ENCODE results near the gene TLCD3A. TPM values are rescaled to one million over a fixed set of nuclear protein-coding genes. Genes with fewer than 3 reads are reported as not detected.

The TLCD3A gene
- total RNA-seq, 3 donors from 2014 or later (not counting 1 experiment from before 2014, with no cell fraction given): 0.75 to 3.1 (median 1.8) TPM

GRCh38 chr17:708132-708531, 24.3 kb upstream of the TLCD3A start:
- H3K9me3 Mint-ChIP-seq: no peaks in the 10 kb centered on the region
- H3K9me3 ChIP-seq (ENCODE audit: control insufficient read depth, insufficient read depth, low read length): no peaks in the 10 kb centered on the region
- no peaks in the 10 kb centered on the region for H3K27me3 ChIP-seq (ENCODE audit: control insufficient read depth, insufficient read depth, low read length)
- no peak overlapping the region for H3K27ac ChIP-seq (ENCODE audit: low read length)
- no peak for DNase-seq
- WGBS (ENCODE audit: insufficient coverage): 76% methylated on average over 5 of the region's 5 CpGs
- H3K36me3 ChIP-seq (ENCODE audit: control insufficient read depth, insufficient read depth, low read length): peaks cover 18% of the 10 kb centered on the region
- peaks cover under 1% of the 10 kb centered on the region for H3K4me1 ChIP-seq (ENCODE audit: control insufficient read depth, insufficient read depth, low read length)
- no peak overlapping the region for H3K4me3 Mint-ChIP-seq
- ATAC-seq: no peak
- no peaks in the 10 kb centered on the region for H3K27me3 Mint-ChIP-seq (ENCODE audit: low read depth in 2 of 2)
- H3K27ac Mint-ChIP-seq: no peak overlapping the region
- H3K36me3 Mint-ChIP-seq: peaks cover 10% of the 10 kb centered on the region
- H3K4me1 Mint-ChIP-seq: peaks cover 20 to 28% of the 10 kb centered on the region in 2 donors
- TF ChIP-seq CTCF (IDR thresholded peaks at IDR 0.05): no peak
- H3K4me3 ChIP-seq (ENCODE audit: low read length): no peak overlapping the region
- intact Hi-C loops (cut with micrococcal nuclease): no loop called here

- H3K4me3 ChIP-seq (ENCODE audit: low read length): no peak overlapping the region
- intact Hi-C loops (cut with micrococcal nuclease): no loop called here
Observed at GRCh38 chr17:718075-718474, 14.3 kb upstream of the TLCD3A start.

GRCh38 chr17:720706-721539, 11.5 kb upstream of the TLCD3A start:
- TF ChIP-seq CTCF (IDR thresholded peaks at IDR 0.05): no peak
- no peaks in the 10 kb centered on the region for H3K9me3 ChIP-seq (ENCODE audit: control insufficient read depth, insufficient read depth, low read length)
- Mint-ChIP-seq H3K27ac (no peak overlapping the region), H3K36me3 (no peaks in the 10 kb centered on the region), H3K4me3 (no peak overlapping the region), H3K4me1 (no peaks in the 10 kb centered on the region), H3K9me3 (no peaks in the 10 kb centered on the region), H3K27me3 (ENCODE audit: low read depth in 2 of 2) (no peaks in the 10 kb centered on the region)
- no peaks in the 10 kb centered on the region for H3K4me1 ChIP-seq (ENCODE audit: control insufficient read depth, insufficient read depth, low read length)
- 88% methylated on average over 12 of the region's 13 CpGs for WGBS (ENCODE audit: insufficient coverage)
- no peak overlapping the region for H3K27ac ChIP-seq (ENCODE audit: low read length)
- H3K4me3 ChIP-seq (ENCODE audit: low read length): no peak overlapping the region
- DNase-seq: no peak
- ATAC-seq: no peak
- no peaks in the 10 kb centered on the region for H3K36me3 ChIP-seq (ENCODE audit: control insufficient read depth, insufficient read depth, low read length)
- intact Hi-C loops (cut with micrococcal nuclease): no loop called here
- H3K27me3 ChIP-seq (ENCODE audit: control insufficient read depth, insufficient read depth, low read length): no peaks in the 10 kb centered on the region

More at GRCh38 chr17:718075-718474, 14.3 kb upstream of the TLCD3A start:
- no peaks in the 10 kb centered on the region for H3K27me3 Mint-ChIP-seq (ENCODE audit: low read depth in 2 of 2)
- no peak for TF ChIP-seq CTCF (IDR thresholded peaks at IDR 0.05)
- no peak for DNase-seq
- H3K9me3 Mint-ChIP-seq: no peaks in the 10 kb centered on the region
- Histone ChIP-seq H3K27me3 (ENCODE audit: control insufficient read depth, insufficient read depth, low read length) (no peaks in the 10 kb centered on the region), H3K36me3 (ENCODE audit: control insufficient read depth, insufficient read depth, low read length) (no peaks in the 10 kb centered on the region), H3K9me3 (ENCODE audit: control insufficient read depth, insufficient read depth, low read length) (no peaks in the 10 kb centered on the region), H3K4me1 (ENCODE audit: control insufficient read depth, insufficient read depth, low read length) (peaks cover 19% of the 10 kb centered on the region), H3K27ac (ENCODE audit: low read length) (no peak overlapping the region)
- WGBS (ENCODE audit: insufficient coverage): 99% methylated on average over 4 of the region's 5 CpGs
- no peaks in the 10 kb centered on the region for H3K36me3 Mint-ChIP-seq
- ATAC-seq: no peak
- peaks cover 11% of the 10 kb centered on the region in 2 donors for H3K4me1 Mint-ChIP-seq
- no peak overlapping the region for H3K27ac Mint-ChIP-seq
- no peak overlapping the region for H3K4me3 Mint-ChIP-seq

Data from natural killer cell (primary cell).